Spleen (tissue), 11 donors: ENCODE results near the gene WAS. TPM values are rescaled to one million over a fixed set of nuclear protein-coding genes. Genes with fewer than 3 reads are reported as not detected.
A peak's percentile ranks its signal among the peaks of the same experiment; 100 is the strongest.

ENCODE experiments used
- DNase-seq: peaks from one replicate; pipeline ENCODE4 v3.0.0-alpha.2; 2020
- H3K27ac ChIP-seq, 8 donors: fragments of 200-600 bp; sonication (generic) in 7 of 8; 1 replicate in 4 of 8; 2 replicates in 4 of 8; pipeline versions ENCODE4 v1.5.0 to v1.8.0; 2016 to 2021; ENCODE audit warnings: inconsistent platforms in 4 of 8, mild to moderate bottlenecking in 4 of 8, moderate library complexity in 1 of 8
- H3K27me3 ChIP-seq, 7 donors: fragments of 200-600 bp; sonication (generic) in 6 of 7; replicated peaks in 1 of 7; 1 replicate in 4 of 7; 2 replicates in 3 of 7; pipeline versions ENCODE4 v1.5.0 to v1.8.0; 2016 to 2021; ENCODE audit warnings: inconsistent platforms in 3 of 7, mild to moderate bottlenecking in 1 of 7
- H3K36me3 ChIP-seq, 6 donors: fragments of 200-600 bp; sonication (generic) in 5 of 6; 1 replicate in 4 of 6; 2 replicates in 2 of 6; pipeline versions ENCODE4 v1.5.0 to v1.8.0; 2016 to 2021; ENCODE audit warnings: inconsistent platforms in 2 of 6
- H3K4me1 ChIP-seq, 6 donors: fragments of 200-600 bp; sonication (generic) in 5 of 6; 1 replicate in 3 of 6; 2 replicates in 3 of 6; pipeline versions ENCODE4 v1.5.0 to v1.8.0; 2016 to 2021; ENCODE audit warnings: inconsistent platforms in 3 of 6
- H3K4me3 ChIP-seq, 8 donors: fragments of 200-600 bp; sonication (generic) in 7 of 8; 1 replicate in 4 of 8; 2 replicates in 4 of 8; pipeline versions ENCODE4 v1.5.0 to v1.8.0; 2016 to 2021; ENCODE audit warnings: inconsistent platforms in 4 of 8, mild to moderate bottlenecking in 4 of 8, moderate library complexity in 2 of 8
- H3K9me3 ChIP-seq, 8 donors: fragments of 200-600 bp; sonication (generic) in 7 of 8; 1 replicate in 4 of 8; 2 replicates in 4 of 8; pipeline versions ENCODE4 v1.5.0 to v1.8.0; 2016 to 2021; ENCODE audit warnings: inconsistent platforms in 4 of 8
- POLR2A ChIP-seq, 3 donors: fragments of 450-650 bp; IDR thresholded peaks; one replicate each; pipeline ENCODE4 v1.5.1; 2017; ENCODE audit warnings: antibody characterized with exemption in 3 of 3, mild to moderate bottlenecking in 1 of 3
- POLR2AphosphoS5 ChIP-seq, 3 donors: sonication (generic); formaldehyde crosslinking; IDR thresholded peaks; one replicate each; pipeline ENCODE4 v1.5.1; 2017; ENCODE audit warnings: antibody characterized with exemption in 3 of 3
- WGBS, 5 donors: extraction: QIAGEN DNeasy Blood & Tissue Kit in 3 of 5; methylation state at CpG; one replicate each; pipeline versions ENCODE4 v1.1.5 to v1.1.7; 2013 to 2018; 5-methylcytosine and 5-hydroxymethylcytosine counted together
- intact Hi-C: fragments of 100-400 bp; cut with DNase I; formaldehyde crosslinking; loops from one replicate; pipeline ENCODE4 v1.15.0; 2023; ENCODE audit warnings: low total_unique reads
- polyA plus RNA-seq, 3 donors: library from polyadenylated mRNA; stranded (reverse); fragments of 200-250 nt; gene quantifications; one replicate each; pipeline ENCODE4 v1.2.1, GENCODE V29; 2013
- total RNA-seq, 7 donors: library from RNA; depleted of rRNA in 3 of 7; stranded (reverse); fragments of >200 nt in 3 of 7; fragmentation: NEBNext Ultra II Directional in 4 of 7; extraction: Animal tissue kit (Norgen Biotek cat#: 25700) in 4 of 7; gene quantifications; one replicate each; pipeline versions ENCODE4 v1.1.0 to v1.2.1, GENCODE V29; 2016 to 2021
- TF ChIP-seq, protein P1 (sequence below), 11 experiments: fragments of 200-600 bp in 7 of 11; fragments of 450-650 bp in 4 of 11; sonication (generic) in 4 of 11; IDR thresholded peaks in 8 of 11; conservative IDR thresholded peaks in 3 of 11; 1 replicate in 7 of 11; 2 replicates in 4 of 11; pipeline versions ENCODE4 v1.4.0 to v1.8.0; 2016 to 2021; ENCODE audit warnings: antibody characterized with exemption in 11 of 11, inconsistent platforms in 4 of 11, mild to moderate bottlenecking in 1 of 11
- donor health status: healthy with polysubstance abuse.
- donor health status: DM: no; HTN: no; CAD: no; lungs with moderate emphysema.
- donor health status: DM: no; HTN: no; CAD: no.
- donor health status: Bipolar disorder and iron deficiency.
- donor health status: healthy.
- donor health status: DM: no; HTN: no; CAD: no.
- donor health status: DM: yes; HTN: yes; CAD: no.

Gene WAS
- total and polyA plus RNA-seq, 10 donors = 53.5 to 169 (median 102) TPM

DNA sequence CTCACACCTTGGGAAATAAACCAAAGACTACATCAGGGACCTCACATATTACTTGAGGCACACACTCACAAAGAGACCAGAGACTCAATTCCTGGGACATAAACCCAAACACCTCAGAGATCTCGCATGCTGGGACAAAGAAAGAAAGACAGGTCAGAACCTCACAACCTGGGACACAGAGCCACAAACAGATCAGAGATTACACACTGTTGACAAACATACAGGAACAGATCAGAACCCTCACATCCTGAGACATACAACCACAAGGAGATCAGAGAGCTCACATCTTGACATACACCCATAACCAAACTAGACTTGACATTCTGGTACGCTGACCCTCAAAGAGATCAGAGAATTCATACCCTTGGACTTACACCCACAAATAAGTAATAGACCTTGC is 30.2 kb downstream of the WAS start:
- H3K9me3 ChIP-seq = no peaks in the 10 kb centered on the region
- TF ChIP-seq POLR2A (IDR thresholded peaks at IDR 0.05) (no peak), POLR2AphosphoS5 (IDR thresholded peaks at IDR 0.05) (no peak)
- TF ChIP-seq, protein P1, sequence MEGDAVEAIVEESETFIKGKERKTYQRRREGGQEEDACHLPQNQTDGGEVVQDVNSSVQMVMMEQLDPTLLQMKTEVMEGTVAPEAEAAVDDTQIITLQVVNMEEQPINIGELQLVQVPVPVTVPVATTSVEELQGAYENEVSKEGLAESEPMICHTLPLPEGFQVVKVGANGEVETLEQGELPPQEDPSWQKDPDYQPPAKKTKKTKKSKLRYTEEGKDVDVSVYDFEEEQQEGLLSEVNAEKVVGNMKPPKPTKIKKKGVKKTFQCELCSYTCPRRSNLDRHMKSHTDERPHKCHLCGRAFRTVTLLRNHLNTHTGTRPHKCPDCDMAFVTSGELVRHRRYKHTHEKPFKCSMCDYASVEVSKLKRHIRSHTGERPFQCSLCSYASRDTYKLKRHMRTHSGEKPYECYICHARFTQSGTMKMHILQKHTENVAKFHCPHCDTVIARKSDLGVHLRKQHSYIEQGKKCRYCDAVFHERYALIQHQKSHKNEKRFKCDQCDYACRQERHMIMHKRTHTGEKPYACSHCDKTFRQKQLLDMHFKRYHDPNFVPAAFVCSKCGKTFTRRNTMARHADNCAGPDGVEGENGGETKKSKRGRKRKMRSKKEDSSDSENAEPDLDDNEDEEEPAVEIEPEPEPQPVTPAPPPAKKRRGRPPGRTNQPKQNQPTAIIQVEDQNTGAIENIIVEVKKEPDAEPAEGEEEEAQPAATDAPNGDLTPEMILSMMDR (IDR thresholded peaks at IDR 0.05 in 8 of 11, conservative IDR thresholded peaks at IDR 0.05 in 3 of 11) = no peak
- intact Hi-C loops = no loop called here
- H3K4me1 ChIP-seq = no peaks in the 10 kb centered on the region
- DNase-seq = no peak
- no peaks in the 10 kb centered on the region for H3K27me3 ChIP-seq
- WGBS, 5 donors = 67 to 91% (median 84%) methylated on average over 2 of the region's 2 CpGs
- peak overlapping the region in 4 of 8 donors; percentile 68 to 81 (median 76) for H3K27ac ChIP-seq
- no peak overlapping the region for H3K4me3 ChIP-seq
- peaks cover 0 to 2% (median 0%) of the 10 kb centered on the region in 6 donors for H3K36me3 ChIP-seq

DNA sequence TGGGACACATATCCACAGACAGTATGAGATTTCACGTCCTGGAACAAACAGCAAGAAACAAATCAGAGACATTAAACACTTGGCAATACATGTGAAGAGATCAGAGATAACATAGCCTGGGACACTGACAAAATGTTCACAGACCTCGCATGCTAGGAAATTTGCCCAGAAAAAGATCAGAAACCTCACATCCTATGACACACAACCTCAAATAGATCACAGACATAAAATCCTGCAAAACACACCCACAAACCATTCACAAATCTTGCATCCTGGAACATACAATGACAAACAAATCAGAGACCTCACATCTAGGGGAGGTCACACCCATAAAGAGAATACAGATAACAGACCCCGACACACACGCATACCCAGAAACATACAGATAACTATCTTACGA is 31.0 kb downstream of the WAS start:
- Histone ChIP-seq H3K27ac (peak overlapping the region in 4 of 8 donors; percentile 68 to 81 (median 76)), H3K4me1 (no peaks in the 10 kb centered on the region), H3K9me3 (no peaks in the 10 kb centered on the region), H3K36me3 (no peaks in the 10 kb centered on the region), H3K27me3 (no peaks in the 10 kb centered on the region), H3K4me3 (no peak overlapping the region)
- no peak for TF ChIP-seq POLR2AphosphoS5 (IDR thresholded peaks at IDR 0.05)
- TF ChIP-seq, protein P1 (IDR thresholded peaks at IDR 0.05 in 8 of 11, conservative IDR thresholded peaks at IDR 0.05 in 3 of 11) = no peak
- TF ChIP-seq POLR2A (IDR thresholded peaks at IDR 0.05) = no peak
- WGBS, 5 donors = 73 to 81% (median 76%) methylated on average over 5 of the region's 5 CpGs
- no peak for DNase-seq
- intact Hi-C loops = no loop called here

DNA sequence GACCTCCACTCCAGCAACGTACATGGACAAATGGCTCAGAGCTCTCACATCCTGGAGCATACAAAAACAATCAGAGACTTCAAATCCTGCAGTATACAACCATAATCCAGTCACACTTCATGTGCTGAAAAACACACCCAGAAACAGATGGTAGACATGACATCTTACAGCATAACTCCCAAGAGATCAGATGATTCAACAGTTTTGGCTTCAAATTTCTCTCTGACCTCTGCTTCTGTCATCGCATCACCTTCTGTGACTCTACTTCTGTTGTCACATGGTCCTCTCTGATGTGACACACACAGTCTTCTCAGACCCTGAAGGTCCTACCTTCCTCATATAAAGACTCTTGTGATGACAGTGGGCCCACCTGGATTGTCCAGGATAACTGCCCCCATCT is 31.5 kb downstream of the WAS start:
- H3K4me3 ChIP-seq = no peak overlapping the region
- H3K4me1 ChIP-seq = no peaks in the 10 kb centered on the region
- TF ChIP-seq POLR2A (IDR thresholded peaks at IDR 0.05) = no peak
- TF ChIP-seq POLR2AphosphoS5 (IDR thresholded peaks at IDR 0.05) = no peak
- TF ChIP-seq, protein P1 (IDR thresholded peaks at IDR 0.05 in 8 of 11, conservative IDR thresholded peaks at IDR 0.05 in 3 of 11) = no peak
- DNase-seq = no peak
- no peaks in the 10 kb centered on the region for H3K36me3 ChIP-seq
- no peaks in the 10 kb centered on the region for H3K9me3 ChIP-seq
- 62 to 100% (median 84%) methylated on average over 1 to 2 of the region's 2 CpGs for WGBS, 5 donors
- no peaks in the 10 kb centered on the region for H3K27me3 ChIP-seq
- H3K27ac ChIP-seq = peak overlapping the region in 3 of 8 donors; percentile 68 to 81 (median 76)
- intact Hi-C loops = no loop called here

DNA sequence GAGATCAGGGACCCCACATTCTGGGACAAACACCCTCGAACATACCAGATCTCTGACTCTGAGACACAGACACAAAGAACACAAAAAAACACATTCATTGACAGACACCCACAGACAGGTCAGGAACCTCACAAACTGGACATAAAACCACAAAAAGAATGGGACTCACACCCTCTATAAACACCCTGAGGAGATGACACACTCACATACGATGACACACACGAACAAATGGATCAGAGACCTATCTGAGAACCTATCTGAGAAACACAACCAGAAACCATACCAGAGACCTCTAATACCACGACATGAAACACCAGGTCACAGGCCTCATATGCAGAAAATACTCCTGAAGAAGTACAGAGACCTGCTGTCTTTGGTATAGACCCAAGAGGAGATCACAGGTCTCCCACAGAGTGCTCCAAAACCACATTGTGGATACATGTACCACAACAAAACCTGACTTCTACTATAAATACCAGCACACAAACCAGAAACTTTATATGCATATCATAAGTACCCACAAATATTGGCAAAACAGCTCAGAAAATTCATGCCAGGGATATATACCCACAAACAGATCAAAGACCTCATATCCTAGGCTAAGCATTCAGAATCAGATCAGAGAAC is 32.4 kb downstream of the WAS start:
- TF ChIP-seq, protein P1 (IDR thresholded peaks at IDR 0.05 in 8 of 11, conservative IDR thresholded peaks at IDR 0.05 in 3 of 11) = no peak
- no peak for TF ChIP-seq POLR2A (IDR thresholded peaks at IDR 0.05)
- no peak for TF ChIP-seq POLR2AphosphoS5 (IDR thresholded peaks at IDR 0.05)
- no peak overlapping the region for H3K4me3 ChIP-seq
- no peaks in the 10 kb centered on the region for H3K9me3 ChIP-seq
- no peak for DNase-seq
- intact Hi-C loops = no loop called here
- no peaks in the 10 kb centered on the region for H3K36me3 ChIP-seq
- H3K4me1 ChIP-seq = no peaks in the 10 kb centered on the region
- H3K27me3 ChIP-seq = no peaks in the 10 kb centered on the region
- 59 to 79% (median 73%) methylated on average over 4 of the region's 4 CpGs for WGBS, 5 donors
- peak overlapping the region in 2 of 8 donors; percentile 5 to 81 for H3K27ac ChIP-seq
